Adrenal gland (tissue), 12 donors: ENCODE data around the gene MAPKBP1. TPM values are rescaled to one million over a fixed set of nuclear protein-coding genes. Genes with fewer than 3 reads are reported as not detected.
A peak's percentile ranks its signal among the peaks of the same experiment; 100 is the strongest.

ENCODE experiments used
- DNase-seq, 7 donors: peaks; one replicate each; pipeline ENCODE4 v3.0.0-alpha.2; 2019 to 2020
- H3K27ac ChIP-seq, 5 donors: fragments of 200-600 bp; sonication (generic) in 4 of 5; 1 replicate in 3 of 5; 2 replicates in 2 of 5; pipeline versions ENCODE4 v1.5.1 to v1.8.0; 2016 to 2020; ENCODE audit warnings: mild to moderate bottlenecking in 1 of 5
- H3K27me3 ChIP-seq: fragments of 200-600 bp; 2 replicates; pipeline ENCODE4 v1.8.0; 2021
- H3K36me3 ChIP-seq, 2 donors: fragments of 200-600 bp; replicated peaks in 1 of 2; 1 replicate in 1 of 2; 2 replicates in 1 of 2; pipeline versions ENCODE4 v1.5.1 to v1.8.0; 2018 to 2022
- H3K4me1 ChIP-seq, 2 donors: fragments of 200-600 bp; replicated peaks in 1 of 2; 1 replicate in 1 of 2; 2 replicates in 1 of 2; pipeline versions ENCODE4 v1.5.1 to v1.8.0; 2018 to 2021
- H3K4me3 ChIP-seq, 4 donors: fragments of 200-600 bp; sonication (generic) in 3 of 4; one replicate each; pipeline ENCODE4 v1.5.1; 2016 to 2018
- H3K9me3 ChIP-seq, 3 donors: fragments of 200-600 bp; sonication (generic) in 1 of 3; replicated peaks in 1 of 3; 1 replicate in 2 of 3; 2 replicates in 1 of 3; pipeline versions ENCODE4 v1.5.1 to v1.8.0; 2016 to 2021
- CTCF ChIP-seq, 6 experiments: fragments of 450-650 bp in 4 of 6; fragments of 200-600 bp in 2 of 6; sonication (generic) in 1 of 6; IDR thresholded peaks; 1 replicate in 5 of 6; 2 replicates in 1 of 6; pipeline versions ENCODE4 v1.5.1 to v1.8.0; 2016 to 2021; ENCODE audit warnings: antibody characterized with exemption in 6 of 6, mild to moderate bottlenecking in 2 of 6, moderate library complexity in 1 of 6
- POLR2A ChIP-seq, 2 donors: fragments of 450-650 bp; IDR thresholded peaks; one replicate each; pipeline ENCODE4 v1.6.1; 2017; ENCODE audit warnings: antibody characterized with exemption in 2 of 2, mild to moderate bottlenecking in 2 of 2, moderate library complexity in 1 of 2
- WGBS, 4 donors: extraction: QIAGEN DNeasy Blood & Tissue Kit in 2 of 4; methylation state at CpG; one replicate each; pipeline versions ENCODE4 v1.1.5 to v1.1.7; 2013 to 2017; 5-methylcytosine and 5-hydroxymethylcytosine counted together
- intact Hi-C, 2 donors: fragments of 100-400 bp; cut with DNase I; formaldehyde crosslinking; loops; one replicate each; pipeline versions ENCODE4 v1.14.1 to v1.15.0; 2022 to 2023
- polyA plus RNA-seq, 3 donors: library from polyadenylated mRNA; stranded (reverse); fragments of 200-250 nt in 2 of 3; fragments of 350-450 nt in 1 of 3; fragmentation: Illumina TruSeq in 1 of 3; extraction: RNeasy Lipid Tissue Mini Kit (QIAGEN cat#74804) in 1 of 3; gene quantifications; one replicate each; pipeline ENCODE4 v1.2.3, GENCODE V29; 2013 to 2014
- total RNA-seq, 9 donors: library from RNA; depleted of rRNA in 4 of 9; stranded (reverse); fragments of >200 nt in 4 of 9; fragments of 120-200 nt in 1 of 9; fragmentation: NEBNext Ultra II Directional in 1 of 9; extraction: Animal tissue kit (Norgen Biotek cat#: 25700) in 1 of 9; gene quantifications; one replicate each; pipeline versions ENCODE4 v1.1.0 to v1.2.4, GENCODE V29; 2013 to 2023
- donor health status: healthy with polysubstance abuse.
- donor health status: Bipolar disorder and iron deficiency.
- donor health status: DM: yes; HTN: yes; CAD: no.
- donor health status: DM: no; HTN: no; CAD: no.
- donor health status: DM: no; HTN: no; CAD: no.
- donor health status: DM: yes; HTN: yes; CAD: no.

The MAPKBP1 gene
- total and polyA plus RNA-seq, 12 donors = 10.1 to 60.7 (median 22.8) TPM

DNA sequence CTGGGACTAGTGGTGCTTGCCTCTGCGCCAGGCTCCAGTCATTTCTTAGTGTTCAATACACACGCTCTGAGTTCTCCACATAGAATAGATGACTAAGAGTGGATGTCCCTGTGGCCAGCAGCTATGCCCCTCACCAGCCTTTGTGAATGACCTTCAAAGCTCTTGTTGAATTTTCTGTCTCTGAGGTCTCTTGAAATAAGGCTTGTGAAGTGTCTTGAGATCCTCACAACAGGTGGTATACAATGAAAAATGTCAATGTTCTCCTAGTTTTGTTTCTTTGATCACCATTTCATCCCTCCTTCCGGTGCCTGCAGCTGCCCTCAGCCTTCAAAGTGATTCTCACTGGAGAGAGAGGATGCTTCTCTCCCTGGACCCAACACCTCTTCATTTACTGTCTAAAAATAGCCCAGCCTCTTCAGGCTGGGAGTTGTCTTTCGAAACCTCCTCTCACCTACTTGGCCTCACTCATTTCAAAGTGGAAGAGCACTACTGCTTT is 5.4 kb downstream of the MAPKBP1 start:
- intact Hi-C loops = no loop called here
- TF ChIP-seq CTCF (IDR thresholded peaks at IDR 0.05) (no peak), POLR2A (IDR thresholded peaks at IDR 0.05) (no peak)
- H3K27me3 ChIP-seq = no peaks in the 10 kb centered on the region
- 67 to 73% (median 70%) methylated on average over 4 of the region's 4 CpGs for WGBS, 4 donors
- no peak for DNase-seq
- no peaks in the 10 kb centered on the region for H3K36me3 ChIP-seq
- H3K9me3 ChIP-seq = no peaks in the 10 kb centered on the region
- peaks cover 46 to 65% of the 10 kb centered on the region in 2 donors for H3K4me1 ChIP-seq
- peak overlapping the region in 3 of 5 donors; percentile 2 to 30 (median 15) for H3K27ac ChIP-seq
- H3K4me3 ChIP-seq = no peak overlapping the region

GRCh38 chr15:41780266-41780665 is 6.0 kb downstream of the MAPKBP1 start:
- DNase-seq = no peak
- Histone ChIP-seq H3K4me3 (no peak overlapping the region), H3K27me3 (no peaks in the 10 kb centered on the region), H3K4me1 (peaks cover 40 to 62% of the 10 kb centered on the region in 2 donors), H3K9me3 (no peaks in the 10 kb centered on the region), H3K36me3 (no peaks in the 10 kb centered on the region), H3K27ac (peak overlapping the region in 1 of 5 donors; percentile 30)
- 51 to 60% (median 59%) methylated on average over 2 of the region's 2 CpGs for WGBS, 4 donors
- TF ChIP-seq CTCF (IDR thresholded peaks at IDR 0.05) (no peak), POLR2A (IDR thresholded peaks at IDR 0.05) (no peak)
- intact Hi-C loops = no loop called here

GRCh38 chr15:41780727-41781126 is 6.4 kb downstream of the MAPKBP1 start:
- H3K36me3 ChIP-seq = no peaks in the 10 kb centered on the region
- no peaks in the 10 kb centered on the region for H3K27me3 ChIP-seq
- TF ChIP-seq CTCF (IDR thresholded peaks at IDR 0.05) (no peak), POLR2A (IDR thresholded peaks at IDR 0.05) (no peak)
- intact Hi-C loops = no loop called here
- DNase-seq = no peak
- H3K4me3 ChIP-seq = no peak overlapping the region
- H3K4me1 ChIP-seq = peaks cover 35 to 57% of the 10 kb centered on the region in 2 donors
- WGBS, 4 donors = 39 to 51% (median 42%) methylated on average over 1 of the region's 1 CpG
- H3K27ac ChIP-seq = peak overlapping the region in 1 of 5 donors; percentile 30
- no peaks in the 10 kb centered on the region for H3K9me3 ChIP-seq

DNA sequence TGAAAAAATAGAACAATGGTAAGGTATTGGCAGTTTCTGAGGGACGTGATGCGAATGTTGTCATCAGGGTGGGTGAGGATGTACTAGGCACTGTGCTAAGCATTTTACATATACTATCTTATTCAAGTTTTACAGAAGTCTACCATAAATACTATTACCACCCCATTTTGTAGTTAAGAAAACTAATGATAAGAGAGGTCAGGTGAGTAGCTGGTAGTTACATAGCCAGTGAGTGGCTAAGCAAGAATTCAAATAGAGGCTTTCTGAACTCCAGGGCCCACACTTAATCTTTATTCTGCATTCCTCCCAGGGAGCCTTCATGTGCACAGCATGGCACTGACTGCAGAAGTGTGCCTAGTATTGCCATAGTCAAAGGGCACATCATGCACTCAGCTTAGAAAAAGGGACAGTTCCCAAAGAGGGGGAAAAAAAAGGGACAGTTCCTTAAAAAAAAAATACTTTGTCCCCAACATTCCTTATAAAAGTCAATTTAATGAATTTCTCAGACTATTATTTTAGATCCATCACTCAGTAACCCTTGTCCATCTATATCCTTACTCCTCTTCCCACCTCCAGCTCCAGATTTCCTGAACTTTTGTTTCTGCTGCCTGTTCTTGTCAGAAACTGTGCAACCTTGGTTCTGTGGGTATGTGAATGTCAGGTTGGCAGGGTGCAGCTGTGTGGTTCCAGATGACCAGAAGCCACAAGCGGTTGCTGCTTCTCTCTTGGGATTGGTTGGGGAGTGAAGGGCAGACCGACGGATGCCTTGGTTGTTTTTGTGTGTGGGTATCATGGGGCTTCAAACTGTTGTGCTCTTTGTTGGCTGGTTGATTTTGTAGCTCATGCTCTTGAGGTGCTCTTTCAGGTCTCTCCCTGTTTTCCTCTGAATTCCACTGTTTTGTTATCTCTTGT is 8.3 kb downstream of the MAPKBP1 start:
- no peaks in the 10 kb centered on the region for H3K36me3 ChIP-seq
- DNase-seq = no peak
- peaks cover 29 to 38% of the 10 kb centered on the region in 2 donors for H3K4me1 ChIP-seq
- no peak for TF ChIP-seq POLR2A (IDR thresholded peaks at IDR 0.05)
- TF ChIP-seq CTCF (IDR thresholded peaks at IDR 0.05) = no peak
- no peaks in the 10 kb centered on the region for H3K9me3 ChIP-seq
- no peaks in the 10 kb centered on the region for H3K27me3 ChIP-seq
- H3K27ac ChIP-seq = peak overlapping the region in 2 of 5 donors; percentile 8 to 13
- intact Hi-C loops = no loop called here
- no peak overlapping the region for H3K4me3 ChIP-seq
- WGBS, 4 donors = 74 to 82% (median 81%) methylated on average over 5 of the region's 5 CpGs
